Measurements from ENCODE around the gene FAM161B.
"Not testable (repeated sequence)": the region's sequence is repeated elsewhere in the genome, so short reads cannot be mapped to it uniquely, and the experiment has no call there.

Gene FAM161B

DNA sequence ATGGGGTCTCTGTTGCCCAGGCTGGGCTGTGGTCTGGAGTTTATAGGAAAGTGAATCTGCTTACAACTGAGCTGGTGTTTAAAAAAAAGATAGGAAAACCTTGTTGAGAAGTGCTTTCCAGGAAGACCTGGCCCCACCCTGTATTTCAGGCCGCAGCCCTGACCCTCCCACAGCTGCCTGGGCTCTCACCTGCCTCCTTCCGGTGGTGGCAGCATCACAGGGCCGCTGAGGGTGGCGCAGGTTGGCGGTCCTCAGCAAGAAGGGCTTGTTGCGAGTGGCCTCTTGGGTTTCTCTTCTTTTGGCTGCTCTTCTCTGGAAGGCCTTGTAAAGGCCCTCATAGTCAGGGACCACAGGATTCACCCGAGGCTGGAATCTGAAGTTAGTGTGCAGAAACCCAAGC, 7.7 kb downstream of the FAM161B start:
- DNase-seq: no peak

- no peak for DNase-seq
These were observed 12.9 kb downstream of the FAM161B start for GRCh38 chr14:73937012-73937411.

DNA sequence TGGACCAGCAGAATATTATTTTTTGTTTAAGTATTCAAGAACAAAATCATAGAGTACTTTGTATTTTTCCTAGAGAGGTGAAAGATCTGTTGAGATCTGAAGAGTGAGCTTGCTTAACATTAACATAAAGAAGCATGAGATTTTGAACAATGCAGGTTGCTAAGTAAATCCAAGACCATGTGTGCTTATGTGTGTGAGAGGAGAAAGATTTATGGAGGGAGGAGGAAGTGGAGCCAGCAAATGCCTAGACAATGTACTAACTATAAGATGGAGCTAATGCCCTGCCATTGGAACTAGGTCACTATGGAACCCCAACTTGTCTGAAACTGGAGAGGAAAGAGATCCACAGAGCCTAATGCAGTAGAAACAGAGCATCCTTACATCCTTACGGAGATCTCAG, 13.3 kb downstream of the FAM161B start:
- no peak for DNase-seq

DNA sequence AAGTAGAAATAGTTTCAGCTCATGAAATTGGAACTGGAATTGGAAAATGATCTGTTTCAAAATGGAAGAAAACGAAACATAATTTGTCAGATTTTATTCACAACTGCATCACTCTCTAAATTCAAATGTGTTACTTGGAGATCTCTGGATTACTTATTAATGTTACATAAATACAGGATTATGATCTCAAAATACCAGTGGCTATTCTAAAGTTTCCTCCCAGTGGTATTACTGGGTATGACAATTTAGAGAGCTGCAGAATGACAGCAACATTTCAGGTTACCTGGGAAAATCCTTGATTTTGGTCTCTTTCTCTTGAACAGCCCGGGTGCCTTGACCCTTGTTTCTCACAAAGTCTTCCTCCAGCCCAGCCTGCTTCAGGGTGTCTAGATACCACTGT, 14.2 kb downstream of the FAM161B start:
- peak; percentile 30 to 36 for DNase-seq

DNA sequence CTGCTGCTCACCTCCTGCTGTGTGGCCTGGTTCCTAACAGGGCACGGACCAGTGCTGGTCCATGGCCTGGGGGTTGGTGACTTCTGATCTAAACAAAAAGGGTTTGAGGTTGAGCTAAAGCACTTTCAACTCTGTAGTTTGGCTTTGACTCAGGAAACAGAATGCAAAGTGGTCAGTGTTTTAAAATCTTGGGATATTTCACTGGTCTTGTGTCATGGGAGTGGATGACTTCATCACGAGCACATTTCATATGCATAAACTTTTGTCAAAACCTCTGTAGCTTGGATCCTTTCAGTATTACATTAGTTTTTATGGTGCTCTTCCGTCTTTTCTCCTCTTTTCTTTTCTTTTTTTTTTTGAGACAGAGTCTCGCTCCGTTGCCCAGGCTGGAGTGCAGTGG, 25.6 kb downstream of the FAM161B start:
- DNase-seq: no peak

DNA sequence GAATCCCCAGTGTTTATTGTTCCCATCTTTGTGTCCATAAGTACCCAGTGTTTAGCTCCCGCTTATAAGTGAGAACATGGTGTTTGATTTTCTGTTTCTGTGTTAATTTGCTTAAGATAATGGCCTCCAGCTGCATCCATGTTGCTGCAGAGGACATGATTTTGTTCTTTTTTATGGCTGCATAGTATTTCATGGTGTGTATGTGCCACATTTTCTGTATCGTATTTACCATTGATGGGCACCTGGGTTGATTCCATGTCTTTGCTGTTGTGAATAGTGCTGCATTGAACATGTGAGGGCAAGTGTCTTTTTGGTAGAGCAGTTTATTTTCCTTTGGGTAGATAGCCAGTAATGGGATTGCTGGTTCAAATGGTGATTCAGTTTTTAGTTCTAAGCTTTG, 30.4 kb downstream of the FAM161B start:
- not testable (repeated sequence) for DNase-seq

DNA sequence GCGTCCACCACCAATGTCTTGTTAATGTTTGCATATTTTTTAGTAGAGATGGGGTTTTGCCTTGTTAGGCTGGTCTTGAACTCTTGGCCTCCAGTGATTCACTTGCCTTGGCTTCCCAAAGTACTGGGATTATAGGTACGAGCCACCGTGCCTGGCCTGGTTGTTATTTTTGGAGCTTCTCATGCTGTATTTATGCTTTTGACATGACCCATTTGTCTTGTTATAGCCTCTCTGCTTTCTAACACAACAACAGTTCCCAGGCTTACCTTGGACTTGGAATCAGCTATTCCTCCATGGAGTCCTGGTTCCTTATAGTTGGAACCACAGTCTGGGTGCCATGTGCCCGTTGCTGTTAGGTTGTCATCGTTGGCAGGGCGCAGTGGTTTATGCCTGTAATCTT, 33.6 kb downstream of the FAM161B start:
- DNase-seq: no peak

DNA sequence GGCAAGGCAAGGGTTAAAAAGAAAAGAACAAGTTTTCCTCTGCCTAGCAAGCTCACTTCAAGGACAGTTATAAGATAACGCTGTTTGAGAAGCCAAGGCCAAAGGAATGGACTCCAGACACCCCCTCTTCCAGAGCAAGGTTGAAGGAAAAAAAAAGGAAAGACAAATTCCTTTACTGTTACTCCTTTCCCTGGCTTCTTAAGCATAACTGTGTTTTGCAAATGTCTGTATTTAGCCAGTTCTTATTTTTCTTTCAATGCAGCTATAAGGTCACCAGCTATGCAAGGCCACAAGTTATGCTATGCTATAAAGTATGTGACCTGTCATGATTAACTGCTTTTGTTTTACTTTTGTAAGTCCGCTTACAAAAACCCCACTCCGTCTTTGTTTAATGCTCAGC, 36.6 kb downstream of the FAM161B start:
- DNase-seq: no peak

DNA sequence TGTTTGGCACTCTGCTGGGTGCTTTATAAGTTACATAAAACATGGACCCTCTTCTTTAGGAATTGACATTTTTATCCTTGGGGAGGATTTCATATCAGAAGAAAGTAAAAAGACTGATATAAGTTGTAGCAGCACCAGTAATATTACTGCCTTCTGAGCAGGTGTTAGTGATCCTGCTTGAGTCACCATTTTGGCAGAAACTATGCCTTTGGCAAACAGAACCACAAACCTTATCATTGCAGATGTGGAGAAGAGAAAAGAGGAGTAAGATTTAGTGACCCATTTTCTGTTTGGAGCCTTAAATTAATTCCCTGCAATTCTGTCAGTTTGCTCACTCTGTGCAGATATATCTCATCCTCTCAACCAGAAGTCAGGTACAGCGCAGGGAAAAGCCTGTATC, 40.2 kb downstream of the FAM161B start:
- no peak for DNase-seq

DNA sequence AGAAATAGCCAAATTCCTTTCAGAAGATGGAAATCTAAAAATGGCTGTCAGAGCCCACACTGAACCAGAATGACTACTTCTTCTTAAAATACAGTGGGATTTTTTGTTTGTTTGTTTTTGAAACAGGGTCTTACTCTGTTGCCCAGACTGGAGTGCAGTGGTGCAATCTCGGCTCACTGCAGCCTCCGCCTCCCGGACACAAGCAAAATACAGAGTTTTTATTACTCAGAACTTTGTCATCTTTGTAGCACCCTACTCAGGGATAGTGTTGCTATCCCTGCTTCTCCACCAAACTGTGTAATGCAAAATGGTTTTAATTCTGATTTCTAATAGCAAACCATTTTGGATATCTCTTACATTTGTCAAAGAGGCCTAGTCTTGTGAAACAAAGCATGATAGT, 46.9 kb downstream of the FAM161B start:
- DNase-seq: no peak

DNA sequence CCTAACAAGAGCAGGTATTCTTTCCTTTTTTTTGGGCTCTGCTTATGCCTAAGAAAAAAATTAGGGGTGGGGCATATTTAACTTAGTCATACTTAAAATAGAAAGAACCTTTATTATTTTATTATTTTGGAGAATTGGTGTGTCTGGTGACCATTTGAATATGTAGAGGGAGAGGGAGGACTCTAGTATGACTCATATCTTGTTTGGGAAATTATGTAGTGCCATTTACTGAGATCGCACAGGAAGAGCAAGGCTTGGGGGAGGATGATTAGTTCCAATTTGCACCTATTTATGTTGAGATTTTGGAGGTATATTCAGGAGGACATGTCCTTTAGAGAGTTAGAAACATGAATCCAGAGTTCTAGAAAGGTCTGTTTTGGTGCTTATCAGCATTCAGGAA, 53.4 kb downstream of the FAM161B start:
- no peak for DNase-seq

GRCh38 chr14:73895939-73896338, 54.0 kb downstream of the FAM161B start:
- DNase-seq: no peak

DNA sequence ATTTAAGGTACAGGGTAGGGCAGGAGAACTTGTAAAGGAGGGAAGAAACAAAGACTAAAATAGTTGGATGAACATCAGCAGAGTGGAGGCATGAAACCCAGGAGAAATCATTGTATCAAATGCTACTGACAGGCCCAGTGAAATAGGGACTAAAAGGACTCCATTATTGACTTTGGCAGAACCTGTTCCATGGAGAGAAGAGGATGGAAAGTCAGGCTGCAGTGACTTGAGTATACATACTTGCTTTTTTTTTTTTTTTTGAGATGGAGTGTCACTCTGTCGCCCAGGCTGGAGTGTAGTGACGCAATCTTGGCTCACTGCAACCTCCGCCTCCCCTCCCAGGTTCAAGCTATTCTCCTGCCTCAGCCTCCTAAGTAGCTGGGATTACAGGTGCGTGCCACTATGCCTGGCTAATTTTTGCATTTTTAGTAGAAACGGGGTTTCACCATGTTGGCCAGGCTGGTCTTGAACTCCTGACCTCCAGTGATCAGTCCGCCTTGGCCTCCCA, 55.7 kb downstream of the FAM161B start:
- not testable (repeated sequence) for DNase-seq

GRCh38 chr14:73889376-73889775, 60.5 kb downstream of the FAM161B start:
- DNase-seq: no peak

- no peak for DNase-seq
These were observed 60.9 kb downstream of the FAM161B start for GRCh38 chr14:73888971-73889370.

GRCh38 chr14:73888460-73888725, 61.5 kb downstream of the FAM161B start:
- peak in 1 of 2 experiments; percentile 34 for DNase-seq

- peak in 1 of 2 experiments; percentile 8 for DNase-seq
These were observed 62.0 kb downstream of the FAM161B start for GRCh38 chr14:73887694-73888459.

DNA sequence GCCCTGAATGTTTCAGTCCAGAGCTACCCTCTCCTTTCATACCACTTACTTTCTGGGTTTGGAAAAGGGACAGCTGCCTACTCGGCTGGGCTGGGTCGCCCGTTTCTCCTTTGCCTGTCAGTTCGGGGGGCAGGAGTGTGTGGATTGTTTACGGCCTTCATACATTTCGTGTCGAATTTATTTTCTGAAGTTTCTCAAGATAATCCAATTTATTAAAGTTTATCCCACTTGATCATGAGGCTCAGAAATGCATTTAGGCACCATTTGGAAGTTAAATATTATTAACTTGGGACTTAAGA, 62.6 kb downstream of the FAM161B start:
- no peak for DNase-seq

- DNase-seq: peak; percentile 87 to 91
These were observed 63.2 kb downstream of the FAM161B start, which contains the start of gene ZNF410 for GRCh38 chr14:73886449-73887317. Gene ZNF410, plus strand, starts transcription at chr14:73886859. Its CDS starts 5,317 bp downstream, at chr14:73892176.

- no peak for DNase-seq
These were observed 65.3 kb downstream of the FAM161B start for GRCh38 chr14:73884438-73885190.

Measured in AML-193 (cell line).